GM12872 (cell line): Measurements from ENCODE around the gene AASDHPPT.

Experiments used
- CTCF ChIP-seq: IDR thresholded peaks from 3 replicates; pipeline ENCODE4 v1.5.1; 2011; ENCODE audit warnings: low read depth, mild to moderate bottlenecking, low read length, moderate library complexity; ENCODE audit not compliant: insufficient read depth

Gene AASDHPPT

GRCh38 chr11:106077609-106078455 is at the start of gene AASDHPPT:
TSS of gene AASDHPPT (plus strand) at chr11:106077662. CDS start at chr11:106077711, 49 bp downstream.
- no peak for TF ChIP-seq CTCF

- no peak for TF ChIP-seq CTCF
Observed at GRCh38 chr11:106030609-106031008, 46.9 kb upstream of the AASDHPPT start.

- TF ChIP-seq CTCF, result no peak
Observed at GRCh38 chr11:106031202-106031810, 46.2 kb upstream of the AASDHPPT start.

- no peak for TF ChIP-seq CTCF
Observed at GRCh38 chr11:106031936-106032335, 45.5 kb upstream of the AASDHPPT start.

GRCh38 chr11:106032861-106033260 is 44.6 kb upstream of the AASDHPPT start:
- TF ChIP-seq CTCF, result no peak

- no peak for TF ChIP-seq CTCF
Observed at GRCh38 chr11:106043540-106043939, 33.9 kb upstream of the AASDHPPT start.

GRCh38 chr11:106047631-106048030 is 29.8 kb upstream of the AASDHPPT start:
- TF ChIP-seq CTCF, result no peak
